ENCODE data around the gene ZNF326. TPM values are rescaled to one million over a fixed set of nuclear protein-coding genes. Genes with fewer than 3 reads are reported as not detected.

The ZNF326 gene
- polyA plus RNA-seq, 3 donors, result 57.2 to 80.4 (median 76.9) TPM

DNA sequence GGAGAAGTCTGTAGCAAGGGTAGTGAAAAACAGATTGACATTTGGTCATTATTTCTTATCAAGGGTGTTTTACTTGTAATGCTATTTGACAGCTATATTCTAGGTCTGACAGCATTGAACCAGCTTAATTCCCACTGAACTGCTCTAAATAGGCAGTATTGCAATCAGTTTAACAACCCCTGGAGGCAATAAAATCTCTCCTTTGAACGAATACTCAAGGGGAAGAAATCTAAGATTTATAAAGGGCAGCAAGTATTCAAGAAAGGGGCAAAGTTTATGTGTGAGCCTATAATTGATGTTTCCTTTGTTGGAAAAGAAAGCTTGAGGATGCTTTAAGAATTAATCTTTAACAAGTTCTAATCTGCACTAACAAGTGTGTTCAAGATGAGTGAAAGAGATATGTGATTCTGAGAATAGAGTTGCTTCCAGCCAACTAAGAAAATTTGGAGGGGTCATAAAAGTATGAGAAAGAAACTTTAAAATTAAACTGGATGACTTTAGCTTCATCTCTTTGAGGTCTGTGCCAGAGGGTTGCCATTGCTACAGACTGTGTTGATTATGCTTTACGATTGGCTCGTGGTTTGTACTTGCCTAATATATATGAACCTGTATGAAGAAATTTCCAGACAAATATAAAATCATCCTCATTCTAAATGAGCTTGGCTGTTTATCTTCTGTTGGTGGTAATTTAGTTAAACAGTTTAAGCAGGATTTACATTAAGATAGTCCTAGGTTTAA lies 72.5 kb downstream of the ZNF326 start:
- no peak for DNase-seq

GRCh38 chr1:90068611-90069280 lies 73.8 kb downstream of the ZNF326 start:
- DNase-seq, result no peak

GRCh38 chr1:90074137-90074536 lies 79.2 kb downstream of the ZNF326 start:
- no peak for DNase-seq

- no peak for DNase-seq
These were observed 79.7 kb downstream of the ZNF326 start for GRCh38 chr1:90074566-90074965.

- no peak for DNase-seq
These were observed 80.1 kb downstream of the ZNF326 start for GRCh38 chr1:90074970-90075391.

DNA sequence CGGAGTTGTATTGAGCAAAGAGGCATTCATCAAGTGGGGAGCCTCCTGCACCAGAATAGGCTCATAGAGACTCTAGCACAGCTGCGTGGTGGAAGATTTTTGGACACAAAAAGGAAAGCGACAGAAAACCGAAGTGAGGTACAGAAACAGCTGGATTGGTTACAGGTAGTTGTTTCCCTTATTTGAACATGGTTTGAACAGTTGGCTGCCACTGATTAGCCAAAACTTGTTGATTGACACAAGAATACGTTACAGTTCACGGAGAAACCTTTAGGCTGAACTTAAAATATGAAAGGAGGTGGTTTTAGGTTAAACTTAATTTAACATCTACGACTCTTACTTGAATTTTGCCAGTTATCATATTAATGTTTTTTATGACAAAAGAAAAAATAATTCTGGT lies 89.1 kb downstream of the ZNF326 start:
- DNase-seq, result no peak

Other genes with a start within 250 kb of the ZNF326 start
- gene LRRC8D, start 174.1 kb upstream of the ZNF326 start, polyA plus RNA-seq (ENCODE audit: insufficient read length in 3 of 3), result 10 to 100 TPM; 33.8 to 41.8 (median 34.1) TPM